CD4-positive, alpha-beta T cell (primary cell): ENCODE data around the gene KRT74. TPM values are rescaled to one million over a fixed set of nuclear protein-coding genes. Genes with fewer than 3 reads are reported as not detected.

Source experiments
- ATAC-seq: fragments of 200-7000 bp; cut with Tn5 transposase; one replicate; pipeline ENCODE4 v1.10.0; 2022; ENCODE audit warnings: mild to moderate bottlenecking; ENCODE audit not compliant: poor library complexity
- CTCF ChIA-PET: fragments of 350-600 bp; sonication (Branson Sonifier 250); formaldehyde crosslinking; loops from one replicate; lab custom pipeline; 2021; ENCODE audit warnings: antibody characterized with exemption, inconsistent platforms; lab: Charles Lee
- POLR2A ChIA-PET: fragments of 350-600 bp; sonication (Branson Sonifier 250); formaldehyde crosslinking; loops from one replicate; lab custom pipeline; 2021; ENCODE audit warnings: antibody characterized with exemption, inconsistent platforms; lab: Charles Lee
- DNase-seq, 14 experiments: peaks; one replicate each; pipeline ENCODE4 v3.0.0-alpha.2; 2013 to 2020; ENCODE audit warnings: mixed read lengths in 2 of 14
- H3K27ac ChIP-seq, 2 donors: one replicate each; pipeline versions ENCODE4 v1.5.1 to v1.7.0; 2013; ENCODE audit warnings: low read length in 2 of 2, low read depth in 1 of 2, mild to moderate bottlenecking in 1 of 2
- H3K27me3 ChIP-seq, 2 experiments: 1 replicate in 1 of 2; 2 replicates in 1 of 2; pipeline versions ENCODE4 v1.6.1 to v1.7.0; 2013; ENCODE audit warnings: low read length in 2 of 2, control low read depth in 1 of 2, mild to moderate bottlenecking in 1 of 2, moderate library complexity in 1 of 2; ENCODE audit not compliant: insufficient read depth in 2 of 2, control insufficient read depth in 1 of 2
- H3K36me3 ChIP-seq: one replicate; pipeline ENCODE4 v1.6.1; 2013; ENCODE audit warnings: low read length, control low read depth; ENCODE audit not compliant: insufficient read depth
- H3K4me1 ChIP-seq: one replicate; pipeline ENCODE4 v1.6.1; 2013; ENCODE audit warnings: low read length, control low read depth; ENCODE audit not compliant: insufficient read depth
- H3K4me3 ChIP-seq: one replicate; pipeline ENCODE4 v1.5.1; 2013; ENCODE audit warnings: mild to moderate bottlenecking, low read length, moderate library complexity
- H3K9me3 ChIP-seq, 2 experiments: 1 replicate in 1 of 2; 2 replicates in 1 of 2; pipeline versions ENCODE4 v1.6.1 to v1.7.0; 2013; ENCODE audit warnings: low read length in 2 of 2, mild to moderate bottlenecking in 2 of 2, control low read depth in 1 of 2, moderate library complexity in 1 of 2; ENCODE audit not compliant: control insufficient read depth in 1 of 2, insufficient read depth in 1 of 2
- H3K27ac Mint-ChIP-seq: one replicate; pipeline ENCODE4 v1.8.0; 2020; ENCODE audit warnings: mixed read lengths
- H3K27me3 Mint-ChIP-seq: one replicate; pipeline ENCODE4 v1.8.0; 2021; ENCODE audit warnings: mixed read lengths
- H3K36me3 Mint-ChIP-seq: one replicate; pipeline ENCODE4 v1.8.0; 2021; ENCODE audit warnings: low read depth, mixed read lengths
- H3K4me1 Mint-ChIP-seq: one replicate; pipeline ENCODE4 v1.8.0; 2021; ENCODE audit warnings: low read depth, mixed read lengths
- H3K4me3 Mint-ChIP-seq: one replicate; pipeline ENCODE4 v1.8.0; 2020; ENCODE audit warnings: mild to moderate bottlenecking, mixed read lengths
- H3K9me3 Mint-ChIP-seq: one replicate; pipeline ENCODE4 v1.8.0; 2020; ENCODE audit warnings: mixed read lengths
- CTCF ChIP-seq: fragments of 200-600 bp; IDR thresholded peaks from one replicate; pipeline ENCODE4 v1.8.0; 2022; ENCODE audit warnings: antibody characterized with exemption, mild to moderate bottlenecking
- intact Hi-C, 2 experiments: fragments of 100-400 bp; cut with DNase I in 1 of 2; cut with micrococcal nuclease in 1 of 2; formaldehyde crosslinking; loops; one replicate each; pipeline versions ENCODE4 v1.15.1 to v1.9.0; 2023 to 2025; cut with DNase I, micrococcal nuclease
- total RNA-seq, 174 experiments: library from RNA in 2 of 174; stranded (reverse) in 2 of 174; gene quantifications; one replicate each; pipeline ENCODE4 v1.2.3 and lab custom pipeline; 2021 to 2026

KRT74 gene
- total RNA-seq, 2 experiments from 2014 or later = 0.30 to 0.34 TPM

GRCh38 chr12:52526511-52526951, 47.1 kb downstream of the KRT74 start:
- Mint-ChIP-seq H3K27ac (no peak overlapping the region), H3K4me1 (no peaks in the 10 kb centered on the region), H3K36me3 (no peaks in the 10 kb centered on the region), H3K27me3 (no peaks in the 10 kb centered on the region), H3K9me3 (no peaks in the 10 kb centered on the region), H3K4me3 (no peak overlapping the region)
- POLR2A ChIA-PET = no interaction called here
- Histone ChIP-seq H3K27ac (no peak overlapping the region), H3K9me3 (no peaks in the 10 kb centered on the region), H3K36me3 (no peaks in the 10 kb centered on the region), H3K4me3 (no peak overlapping the region), H3K27me3 (peaks cover 0 to 2% of the 10 kb centered on the region in 2 experiments), H3K4me1 (peaks cover 2% of the 10 kb centered on the region)
- peak in 2 of 14 experiments; percentile 19 to 46 for DNase-seq
- CTCF ChIA-PET = no interaction called here
- intact Hi-C loops = no loop called here
- TF ChIP-seq CTCF = no peak
- ATAC-seq = no peak

GRCh38 chr12:52525661-52526499, 47.8 kb downstream of the KRT74 start:
- H3K4me1 Mint-ChIP-seq = no peaks in the 10 kb centered on the region
- POLR2A ChIA-PET = no interaction called here
- Histone ChIP-seq H3K36me3 (no peaks in the 10 kb centered on the region), H3K27me3 (peaks cover 0 to 2% of the 10 kb centered on the region in 2 experiments), H3K9me3 (no peaks in the 10 kb centered on the region), H3K4me1 (peaks cover 2% of the 10 kb centered on the region), H3K4me3 (no peak overlapping the region), H3K27ac (no peak overlapping the region)
- H3K36me3 Mint-ChIP-seq = no peaks in the 10 kb centered on the region
- CTCF ChIA-PET = no interaction called here
- DNase-seq = peak in 1 of 14 experiments; percentile 16
- no peaks in the 10 kb centered on the region for H3K27me3 Mint-ChIP-seq
- intact Hi-C loops = no loop called here
- H3K4me3 Mint-ChIP-seq = no peak overlapping the region
- ATAC-seq = no peak
- no peak overlapping the region for H3K27ac Mint-ChIP-seq
- TF ChIP-seq CTCF = no peak
- no peaks in the 10 kb centered on the region for H3K9me3 Mint-ChIP-seq

GRCh38 chr12:52524898-52525591, 48.6 kb downstream of the KRT74 start:
- no peaks in the 10 kb centered on the region for H3K27me3 Mint-ChIP-seq
- H3K4me1 ChIP-seq = peaks cover 2% of the 10 kb centered on the region
- H3K27ac Mint-ChIP-seq = no peak overlapping the region
- intact Hi-C loops = no loop called here
- POLR2A ChIA-PET = interaction anchor here (1.0 kb wide), 1 partner anchor 61 kb away, joined by 3 read pairs; no protein-coding TSS in a partner anchor
- no peaks in the 10 kb centered on the region for H3K4me1 Mint-ChIP-seq
- H3K27ac ChIP-seq = no peak overlapping the region
- H3K9me3 Mint-ChIP-seq = no peaks in the 10 kb centered on the region
- TF ChIP-seq CTCF = no peak
- H3K4me3 ChIP-seq = no peak overlapping the region
- CTCF ChIA-PET = no interaction called here
- peak in 1 of 14 experiments; percentile 10 for DNase-seq
- H3K9me3 ChIP-seq = no peaks in the 10 kb centered on the region
- peaks cover 0 to 2% of the 10 kb centered on the region in 2 experiments for H3K27me3 ChIP-seq
- no peak for ATAC-seq
- no peak overlapping the region for H3K4me3 Mint-ChIP-seq
- H3K36me3 ChIP-seq = no peaks in the 10 kb centered on the region
- H3K36me3 Mint-ChIP-seq = no peaks in the 10 kb centered on the region
